Measurements from ENCODE around the gene LDAH. TPM values are rescaled to one million over a fixed set of nuclear protein-coding genes. Genes with fewer than 3 reads are reported as not detected.

LDAH gene
- total and polyA plus RNA-seq, 2 experiments from 2014 or later: 15.2 to 21.1 TPM

- no peak for DNase-seq (ENCODE audit: low read depth in 1 of 2, low spot score in 1 of 2)
- no peak for TF ChIP-seq CTCF (IDR thresholded peaks at IDR 0.05; ENCODE audit: low read depth, low read length)
- peak overlapping the region; percentile 27 for H3K4me3 ChIP-seq
Measured at GRCh38 chr2:20667531-20668401, 155.1 kb downstream of the LDAH start.

GRCh38 chr2:20667151-20667530 lies 155.8 kb downstream of the LDAH start:
- Histone ChIP-seq H3K36me3 (no peaks in the 10 kb centered on the region), H3K4me1 (ENCODE audit: low read depth) (peaks cover 8% of the 10 kb centered on the region), H3K9me3 (ENCODE audit: low read depth) (no peaks in the 10 kb centered on the region), H3K27me3 (peaks cover 99% of the 10 kb centered on the region), H3K27ac (no peak overlapping the region), H3K4me3 (peak overlapping the region; percentile 55)
- TF ChIP-seq CTCF (IDR thresholded peaks at IDR 0.05; ENCODE audit: low read depth, low read length): no peak
- peak in 1 of 2 donors; percentile 56 for DNase-seq (ENCODE audit: low read depth in 1 of 2, low spot score in 1 of 2)

More at GRCh38 chr2:20667531-20668401, 155.1 kb downstream of the LDAH start:
- no peak overlapping the region for H3K27ac ChIP-seq
- H3K4me1 ChIP-seq (ENCODE audit: low read depth): peaks cover 8% of the 10 kb centered on the region
- H3K36me3 ChIP-seq: no peaks in the 10 kb centered on the region
- H3K9me3 ChIP-seq (ENCODE audit: low read depth): no peaks in the 10 kb centered on the region
- peaks cover 99% of the 10 kb centered on the region for H3K27me3 ChIP-seq

- Histone ChIP-seq H3K9me3 (ENCODE audit: low read depth) (no peaks in the 10 kb centered on the region), H3K4me3 (peak within 1 kb of the TSS; percentile 55), H3K27me3 (peaks cover 99% of the 10 kb centered on the region), H3K4me1 (ENCODE audit: low read depth) (peaks cover 8% of the 10 kb centered on the region), H3K27ac (no peak within 1 kb of the TSS), H3K36me3 (no peaks in the 10 kb centered on the region)
- TF ChIP-seq CTCF (IDR thresholded peaks at IDR 0.05; ENCODE audit: low read depth, low read length): peak; percentile 18
- DNase-seq (ENCODE audit: low read depth in 1 of 2, low spot score in 1 of 2): peak in 1 of 2 donors; percentile 34
Measured at GRCh38 chr2:20666304-20667150, 156.4 kb downstream of the LDAH start, which contains the start of gene GDF7. GDF7 (plus strand) TSS chr2:20667144; CDS start chr2:20667240, 96 bp downstream.

- no peak for DNase-seq (ENCODE audit: low read depth in 1 of 2, low spot score in 1 of 2)
- TF ChIP-seq CTCF (IDR thresholded peaks at IDR 0.05; ENCODE audit: low read depth, low read length): no peak
- no peaks in the 10 kb centered on the region for H3K36me3 ChIP-seq
- H3K27ac ChIP-seq: no peak overlapping the region
- no peaks in the 10 kb centered on the region for H3K9me3 ChIP-seq (ENCODE audit: low read depth)
- H3K27me3 ChIP-seq: peaks cover 97% of the 10 kb centered on the region
- H3K4me1 ChIP-seq (ENCODE audit: low read depth): peaks cover 8% of the 10 kb centered on the region
- H3K4me3 ChIP-seq: peak overlapping the region; percentile 55
Measured at GRCh38 chr2:20666005-20666303, 156.9 kb downstream of the LDAH start.

- no peaks in the 10 kb centered on the region for H3K9me3 ChIP-seq (ENCODE audit: low read depth)
- no peaks in the 10 kb centered on the region for H3K36me3 ChIP-seq
- H3K4me3 ChIP-seq: peak overlapping the region; percentile 13
- no peak for DNase-seq (ENCODE audit: low read depth in 1 of 2, low spot score in 1 of 2)
- no peak overlapping the region for H3K27ac ChIP-seq
- peaks cover 97% of the 10 kb centered on the region for H3K27me3 ChIP-seq
- TF ChIP-seq CTCF (IDR thresholded peaks at IDR 0.05; ENCODE audit: low read depth, low read length): no peak
- H3K4me1 ChIP-seq (ENCODE audit: low read depth): peaks cover 8% of the 10 kb centered on the region
Measured at GRCh38 chr2:20665243-20666004, 157.5 kb downstream of the LDAH start.
